Ishikawa (cell line): ENCODE measurements around the gene DOCK1.
A peak's percentile ranks its signal among the peaks of the same experiment; 100 is the strongest.

Source experiments
- CEBPB ChIP-seq: IDR thresholded peaks from 2 replicates; pipeline ENCODE4 v1.6.1; 2012
- EGR1 ChIP-seq: IDR thresholded peaks from 2 replicates; pipeline ENCODE4 v1.6.1; 2012
- EP300 ChIP-seq: IDR thresholded peaks from 2 replicates; pipeline ENCODE4 v1.6.1; 2012; ENCODE audit warnings: borderline replicate concordance
- FOXM1 ChIP-seq: IDR thresholded peaks from 2 replicates; pipeline ENCODE4 v1.6.1; 2012; ENCODE audit warnings: low read depth, borderline replicate concordance
- MAX ChIP-seq: IDR thresholded peaks from 2 replicates; pipeline ENCODE4 v1.6.1; 2012
- NFIC ChIP-seq: IDR thresholded peaks from 2 replicates; pipeline ENCODE4 v1.6.1; 2012
- RAD21 ChIP-seq: IDR thresholded peaks from 2 replicates; pipeline ENCODE4 v1.6.1; 2012; ENCODE audit warnings: low read depth
- TAF1 ChIP-seq: IDR thresholded peaks from 2 replicates; pipeline ENCODE4 v1.6.1; 2012; ENCODE audit warnings: low read depth, mild to moderate bottlenecking
- TCF12 ChIP-seq: IDR thresholded peaks from 2 replicates; pipeline ENCODE4 v1.6.1; 2012; ENCODE audit warnings: low read depth
- TEAD4 ChIP-seq: IDR thresholded peaks from 2 replicates; pipeline ENCODE4 v1.6.1; 2012
- ZBTB7A ChIP-seq: IDR thresholded peaks from 2 replicates; pipeline ENCODE4 v1.6.1; 2012; ENCODE audit warnings: low read depth
- TF ChIP-seq, protein P1 (sequence below): IDR thresholded peaks from 2 replicates; pipeline ENCODE4 v1.6.1; 2012
- TF ChIP-seq, protein P2 (sequence below): IDR thresholded peaks from 2 replicates; pipeline ENCODE4 v1.6.1; 2012; ENCODE audit warnings: low read depth, mild to moderate bottlenecking

Gene DOCK1

GRCh38 chr10:127157506-127158200, 252.4 kb downstream of the DOCK1 start:
- TF ChIP-seq, protein P1, sequence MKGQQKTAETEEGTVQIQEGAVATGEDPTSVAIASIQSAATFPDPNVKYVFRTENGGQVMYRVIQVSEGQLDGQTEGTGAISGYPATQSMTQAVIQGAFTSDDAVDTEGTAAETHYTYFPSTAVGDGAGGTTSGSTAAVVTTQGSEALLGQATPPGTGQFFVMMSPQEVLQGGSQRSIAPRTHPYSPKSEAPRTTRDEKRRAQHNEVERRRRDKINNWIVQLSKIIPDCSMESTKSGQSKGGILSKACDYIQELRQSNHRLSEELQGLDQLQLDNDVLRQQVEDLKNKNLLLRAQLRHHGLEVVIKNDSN: no peak

- TF ChIP-seq EP300: no peak
- TF ChIP-seq, protein P2, sequence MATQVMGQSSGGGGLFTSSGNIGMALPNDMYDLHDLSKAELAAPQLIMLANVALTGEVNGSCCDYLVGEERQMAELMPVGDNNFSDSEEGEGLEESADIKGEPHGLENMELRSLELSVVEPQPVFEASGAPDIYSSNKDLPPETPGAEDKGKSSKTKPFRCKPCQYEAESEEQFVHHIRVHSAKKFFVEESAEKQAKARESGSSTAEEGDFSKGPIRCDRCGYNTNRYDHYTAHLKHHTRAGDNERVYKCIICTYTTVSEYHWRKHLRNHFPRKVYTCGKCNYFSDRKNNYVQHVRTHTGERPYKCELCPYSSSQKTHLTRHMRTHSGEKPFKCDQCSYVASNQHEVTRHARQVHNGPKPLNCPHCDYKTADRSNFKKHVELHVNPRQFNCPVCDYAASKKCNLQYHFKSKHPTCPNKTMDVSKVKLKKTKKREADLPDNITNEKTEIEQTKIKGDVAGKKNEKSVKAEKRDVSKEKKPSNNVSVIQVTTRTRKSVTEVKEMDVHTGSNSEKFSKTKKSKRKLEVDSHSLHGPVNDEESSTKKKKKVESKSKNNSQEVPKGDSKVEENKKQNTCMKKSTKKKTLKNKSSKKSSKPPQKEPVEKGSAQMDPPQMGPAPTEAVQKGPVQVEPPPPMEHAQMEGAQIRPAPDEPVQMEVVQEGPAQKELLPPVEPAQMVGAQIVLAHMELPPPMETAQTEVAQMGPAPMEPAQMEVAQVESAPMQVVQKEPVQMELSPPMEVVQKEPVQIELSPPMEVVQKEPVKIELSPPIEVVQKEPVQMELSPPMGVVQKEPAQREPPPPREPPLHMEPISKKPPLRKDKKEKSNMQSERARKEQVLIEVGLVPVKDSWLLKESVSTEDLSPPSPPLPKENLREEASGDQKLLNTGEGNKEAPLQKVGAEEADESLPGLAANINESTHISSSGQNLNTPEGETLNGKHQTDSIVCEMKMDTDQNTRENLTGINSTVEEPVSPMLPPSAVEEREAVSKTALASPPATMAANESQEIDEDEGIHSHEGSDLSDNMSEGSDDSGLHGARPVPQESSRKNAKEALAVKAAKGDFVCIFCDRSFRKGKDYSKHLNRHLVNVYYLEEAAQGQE: peak; percentile 82
These were observed 253.4 kb downstream of the DOCK1 start for GRCh38 chr10:127158662-127159061.

- TF ChIP-seq, protein P2: no peak
These were observed 254.5 kb downstream of the DOCK1 start for GRCh38 chr10:127159648-127160245.

DNA sequence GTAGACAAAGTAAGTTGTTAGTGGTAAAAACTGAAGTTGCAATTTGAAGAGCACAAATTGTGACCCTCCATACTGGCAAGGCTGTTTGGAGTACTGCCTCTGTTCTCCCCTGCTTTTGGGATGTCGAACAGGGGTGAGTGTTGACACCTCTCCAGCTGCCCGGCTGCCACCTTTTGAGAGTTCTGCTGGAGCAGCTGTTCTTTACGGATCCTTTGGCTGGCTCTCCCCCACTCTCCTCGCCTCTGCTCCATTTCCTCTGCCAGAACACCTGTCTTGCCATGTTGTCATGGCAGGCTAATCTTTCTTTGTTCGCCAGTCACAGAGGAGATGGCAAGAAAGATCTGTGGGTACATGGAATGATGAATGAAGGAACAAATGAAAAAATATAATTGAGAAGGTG, 256.3 kb downstream of the DOCK1 start:
- TF ChIP-seq, protein P1: no peak
- TF ChIP-seq, protein P2: no peak
- TF ChIP-seq TCF12 (no peak), ZBTB7A (no peak), NFIC (no peak), TAF1 (no peak), CEBPB (no peak), EP300 (no peak), FOXM1 (no peak), TEAD4 (no peak)

DNA sequence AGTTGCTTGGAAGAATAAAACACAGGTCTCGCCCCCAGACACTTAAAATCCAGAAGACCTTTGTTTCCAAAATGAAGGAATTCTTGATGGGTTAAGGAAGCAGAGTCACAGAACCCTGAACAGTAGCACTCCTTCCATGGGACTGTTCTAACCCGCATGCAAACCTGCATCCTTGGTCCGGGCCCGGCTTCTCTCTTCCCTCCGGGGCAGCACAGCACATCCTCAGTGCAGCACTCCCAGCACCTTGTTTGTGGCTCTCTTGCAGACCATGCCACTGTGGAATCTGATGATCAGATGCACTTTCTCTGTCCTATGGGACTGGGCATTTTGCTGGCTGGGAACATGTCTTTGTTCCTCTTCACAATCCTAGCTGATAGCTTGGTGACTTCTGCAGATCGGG, 257.6 kb downstream of the DOCK1 start:
- no peak for TF ChIP-seq FOXM1

DNA sequence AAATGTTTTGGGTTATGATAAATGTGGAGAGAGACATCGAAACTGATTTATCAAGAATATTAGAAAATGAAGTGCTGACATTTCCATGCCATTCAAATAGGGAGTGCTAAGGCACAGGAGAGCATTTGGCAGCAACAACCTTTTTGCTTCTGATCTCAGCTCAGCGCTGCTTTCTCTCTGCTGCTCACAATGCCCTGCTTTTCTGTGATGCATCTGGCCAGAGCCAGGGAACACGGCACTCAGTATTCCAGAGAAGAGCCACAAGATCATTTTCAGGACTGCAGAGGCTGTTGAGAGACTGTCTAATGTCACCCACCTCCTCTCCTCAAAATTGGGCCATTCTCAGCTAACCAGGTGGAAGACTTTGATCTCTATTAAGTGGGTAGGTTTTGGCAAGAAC, 263.0 kb downstream of the DOCK1 start:
- TF ChIP-seq FOXM1: no peak
- TF ChIP-seq, protein P2: no peak
- TF ChIP-seq TAF1: no peak
- TF ChIP-seq, protein P1: no peak
- no peak for TF ChIP-seq CEBPB
- TF ChIP-seq EGR1: no peak
- TF ChIP-seq TEAD4: no peak
- TF ChIP-seq NFIC: no peak
- no peak for TF ChIP-seq MAX
- TF ChIP-seq ZBTB7A: no peak
- no peak for TF ChIP-seq TCF12
- TF ChIP-seq RAD21: no peak
